ENCODE data around the gene RBBP8. TPM values are rescaled to one million over a fixed set of nuclear protein-coding genes. Genes with fewer than 3 reads are reported as not detected.

The RBBP8 gene
- total RNA-seq, 1 experiment from 2014 or later: 33.3 TPM

DNA sequence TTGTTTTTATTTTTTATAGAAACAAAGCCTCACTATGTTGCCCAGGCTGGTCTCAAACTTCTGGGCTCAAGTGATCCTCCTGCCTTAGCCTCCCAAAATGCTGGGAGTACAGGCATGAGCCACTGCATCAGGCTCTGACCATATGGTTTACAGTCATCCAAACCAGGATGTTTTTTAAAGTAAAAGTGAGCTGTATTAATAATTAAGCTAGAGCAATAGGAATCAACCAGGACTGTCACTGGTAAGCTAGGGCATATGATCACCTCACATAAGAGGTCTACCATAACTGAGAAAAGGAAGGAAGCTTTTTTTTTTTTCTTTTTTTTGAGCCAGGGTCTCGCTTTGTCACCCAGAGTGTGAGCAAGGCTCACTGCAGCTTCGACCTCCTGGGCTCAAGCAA is 8.5 kb upstream of the RBBP8 start:
- H3K27ac Mint-ChIP-seq: no peak overlapping the region
- no peaks in the 10 kb centered on the region for H3K27me3 Mint-ChIP-seq (ENCODE audit: low read depth)
- no peaks in the 10 kb centered on the region for H3K36me3 Mint-ChIP-seq
- ATAC-seq (no peak), DNase-seq (ENCODE audit: low spot score) (no peak)
- no peak for TF ChIP-seq ZNF423 (CRISPR knock-in tag; IDR thresholded peaks at IDR 0.05)
- no peak for TF ChIP-seq GABPB1 (CRISPR knock-in tag; IDR thresholded peaks at IDR 0.05)
- TF ChIP-seq, protein P1, sequence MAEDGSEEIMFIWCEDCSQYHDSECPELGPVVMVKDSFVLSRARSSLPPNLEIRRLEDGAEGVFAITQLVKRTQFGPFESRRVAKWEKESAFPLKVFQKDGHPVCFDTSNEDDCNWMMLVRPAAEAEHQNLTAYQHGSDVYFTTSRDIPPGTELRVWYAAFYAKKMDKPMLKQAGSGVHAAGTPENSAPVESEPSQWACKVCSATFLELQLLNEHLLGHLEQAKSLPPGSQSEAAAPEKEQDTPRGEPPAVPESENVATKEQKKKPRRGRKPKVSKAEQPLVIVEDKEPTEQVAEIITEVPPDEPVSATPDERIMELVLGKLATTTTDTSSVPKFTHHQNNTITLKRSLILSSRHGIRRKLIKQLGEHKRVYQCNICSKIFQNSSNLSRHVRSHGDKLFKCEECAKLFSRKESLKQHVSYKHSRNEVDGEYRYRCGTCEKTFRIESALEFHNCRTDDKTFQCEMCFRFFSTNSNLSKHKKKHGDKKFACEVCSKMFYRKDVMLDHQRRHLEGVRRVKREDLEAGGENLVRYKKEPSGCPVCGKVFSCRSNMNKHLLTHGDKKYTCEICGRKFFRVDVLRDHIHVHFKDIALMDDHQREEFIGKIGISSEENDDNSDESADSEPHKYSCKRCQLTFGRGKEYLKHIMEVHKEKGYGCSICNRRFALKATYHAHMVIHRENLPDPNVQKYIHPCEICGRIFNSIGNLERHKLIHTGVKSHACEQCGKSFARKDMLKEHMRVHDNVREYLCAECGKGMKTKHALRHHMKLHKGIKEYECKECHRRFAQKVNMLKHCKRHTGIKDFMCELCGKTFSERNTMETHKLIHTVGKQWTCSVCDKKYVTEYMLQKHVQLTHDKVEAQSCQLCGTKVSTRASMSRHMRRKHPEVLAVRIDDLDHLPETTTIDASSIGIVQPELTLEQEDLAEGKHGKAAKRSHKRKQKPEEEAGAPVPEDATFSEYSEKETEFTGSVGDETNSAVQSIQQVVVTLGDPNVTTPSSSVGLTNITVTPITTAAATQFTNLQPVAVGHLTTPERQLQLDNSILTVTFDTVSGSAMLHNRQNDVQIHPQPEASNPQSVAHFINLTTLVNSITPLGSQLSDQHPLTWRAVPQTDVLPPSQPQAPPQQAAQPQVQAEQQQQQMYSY (CRISPR knock-in tag; IDR thresholded peaks at IDR 0.05): no peak
- TF ChIP-seq, protein P2, sequence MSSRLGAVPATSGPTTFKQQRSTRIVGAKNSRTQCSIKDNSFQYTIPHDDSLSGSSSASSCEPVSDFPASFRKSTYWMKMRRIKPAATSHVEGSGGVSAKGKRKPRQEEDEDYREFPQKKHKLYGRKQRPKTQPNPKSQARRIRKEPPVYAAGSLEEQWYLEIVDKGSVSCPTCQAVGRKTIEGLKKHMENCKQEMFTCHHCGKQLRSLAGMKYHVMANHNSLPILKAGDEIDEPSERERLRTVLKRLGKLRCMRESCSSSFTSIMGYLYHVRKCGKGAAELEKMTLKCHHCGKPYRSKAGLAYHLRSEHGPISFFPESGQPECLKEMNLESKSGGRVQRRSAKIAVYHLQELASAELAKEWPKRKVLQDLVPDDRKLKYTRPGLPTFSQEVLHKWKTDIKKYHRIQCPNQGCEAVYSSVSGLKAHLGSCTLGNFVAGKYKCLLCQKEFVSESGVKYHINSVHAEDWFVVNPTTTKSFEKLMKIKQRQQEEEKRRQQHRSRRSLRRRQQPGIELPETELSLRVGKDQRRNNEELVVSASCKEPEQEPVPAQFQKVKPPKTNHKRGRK (CRISPR knock-in tag; IDR thresholded peaks at IDR 0.05; ENCODE audit: borderline replicate concordance): no peak
- TF ChIP-seq ZNF263 (CRISPR knock-in tag; IDR thresholded peaks at IDR 0.05; ENCODE audit: low read depth): no peak
- TF ChIP-seq JUN (CRISPR knock-in tag; IDR thresholded peaks at IDR 0.05): no peak
- no peak for TF ChIP-seq SP1 (CRISPR knock-in tag; conservative IDR thresholded peaks at IDR 0.05)
- TF ChIP-seq, protein P3, sequence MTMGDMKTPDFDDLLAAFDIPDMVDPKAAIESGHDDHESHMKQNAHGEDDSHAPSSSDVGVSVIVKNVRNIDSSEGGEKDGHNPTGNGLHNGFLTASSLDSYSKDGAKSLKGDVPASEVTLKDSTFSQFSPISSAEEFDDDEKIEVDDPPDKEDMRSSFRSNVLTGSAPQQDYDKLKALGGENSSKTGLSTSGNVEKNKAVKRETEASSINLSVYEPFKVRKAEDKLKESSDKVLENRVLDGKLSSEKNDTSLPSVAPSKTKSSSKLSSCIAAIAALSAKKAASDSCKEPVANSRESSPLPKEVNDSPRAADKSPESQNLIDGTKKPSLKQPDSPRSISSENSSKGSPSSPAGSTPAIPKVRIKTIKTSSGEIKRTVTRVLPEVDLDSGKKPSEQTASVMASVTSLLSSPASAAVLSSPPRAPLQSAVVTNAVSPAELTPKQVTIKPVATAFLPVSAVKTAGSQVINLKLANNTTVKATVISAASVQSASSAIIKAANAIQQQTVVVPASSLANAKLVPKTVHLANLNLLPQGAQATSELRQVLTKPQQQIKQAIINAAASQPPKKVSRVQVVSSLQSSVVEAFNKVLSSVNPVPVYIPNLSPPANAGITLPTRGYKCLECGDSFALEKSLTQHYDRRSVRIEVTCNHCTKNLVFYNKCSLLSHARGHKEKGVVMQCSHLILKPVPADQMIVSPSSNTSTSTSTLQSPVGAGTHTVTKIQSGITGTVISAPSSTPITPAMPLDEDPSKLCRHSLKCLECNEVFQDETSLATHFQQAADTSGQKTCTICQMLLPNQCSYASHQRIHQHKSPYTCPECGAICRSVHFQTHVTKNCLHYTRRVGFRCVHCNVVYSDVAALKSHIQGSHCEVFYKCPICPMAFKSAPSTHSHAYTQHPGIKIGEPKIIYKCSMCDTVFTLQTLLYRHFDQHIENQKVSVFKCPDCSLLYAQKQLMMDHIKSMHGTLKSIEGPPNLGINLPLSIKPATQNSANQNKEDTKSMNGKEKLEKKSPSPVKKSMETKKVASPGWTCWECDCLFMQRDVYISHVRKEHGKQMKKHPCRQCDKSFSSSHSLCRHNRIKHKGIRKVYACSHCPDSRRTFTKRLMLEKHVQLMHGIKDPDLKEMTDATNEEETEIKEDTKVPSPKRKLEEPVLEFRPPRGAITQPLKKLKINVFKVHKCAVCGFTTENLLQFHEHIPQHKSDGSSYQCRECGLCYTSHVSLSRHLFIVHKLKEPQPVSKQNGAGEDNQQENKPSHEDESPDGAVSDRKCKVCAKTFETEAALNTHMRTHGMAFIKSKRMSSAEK (CRISPR knock-in tag; IDR thresholded peaks at IDR 0.05; ENCODE audit: borderline replicate concordance): no peak
- no peak for TF ChIP-seq ZNF232 (CRISPR knock-in tag; IDR thresholded peaks at IDR 0.05)
- no peak for TF ChIP-seq ZBTB21 (CRISPR knock-in tag; IDR thresholded peaks at IDR 0.05; ENCODE audit: borderline replicate concordance)
- no peak for TF ChIP-seq JAZF1 (CRISPR knock-in tag; IDR thresholded peaks at IDR 0.05)
- TF ChIP-seq, protein P4, sequence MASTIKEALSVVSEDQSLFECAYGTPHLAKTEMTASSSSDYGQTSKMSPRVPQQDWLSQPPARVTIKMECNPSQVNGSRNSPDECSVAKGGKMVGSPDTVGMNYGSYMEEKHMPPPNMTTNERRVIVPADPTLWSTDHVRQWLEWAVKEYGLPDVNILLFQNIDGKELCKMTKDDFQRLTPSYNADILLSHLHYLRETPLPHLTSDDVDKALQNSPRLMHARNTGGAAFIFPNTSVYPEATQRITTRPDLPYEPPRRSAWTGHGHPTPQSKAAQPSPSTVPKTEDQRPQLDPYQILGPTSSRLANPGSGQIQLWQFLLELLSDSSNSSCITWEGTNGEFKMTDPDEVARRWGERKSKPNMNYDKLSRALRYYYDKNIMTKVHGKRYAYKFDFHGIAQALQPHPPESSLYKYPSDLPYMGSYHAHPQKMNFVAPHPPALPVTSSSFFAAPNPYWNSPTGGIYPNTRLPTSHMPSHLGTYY (CRISPR knock-in tag; IDR thresholded peaks at IDR 0.05): no peak
- TF ChIP-seq, protein P5, sequence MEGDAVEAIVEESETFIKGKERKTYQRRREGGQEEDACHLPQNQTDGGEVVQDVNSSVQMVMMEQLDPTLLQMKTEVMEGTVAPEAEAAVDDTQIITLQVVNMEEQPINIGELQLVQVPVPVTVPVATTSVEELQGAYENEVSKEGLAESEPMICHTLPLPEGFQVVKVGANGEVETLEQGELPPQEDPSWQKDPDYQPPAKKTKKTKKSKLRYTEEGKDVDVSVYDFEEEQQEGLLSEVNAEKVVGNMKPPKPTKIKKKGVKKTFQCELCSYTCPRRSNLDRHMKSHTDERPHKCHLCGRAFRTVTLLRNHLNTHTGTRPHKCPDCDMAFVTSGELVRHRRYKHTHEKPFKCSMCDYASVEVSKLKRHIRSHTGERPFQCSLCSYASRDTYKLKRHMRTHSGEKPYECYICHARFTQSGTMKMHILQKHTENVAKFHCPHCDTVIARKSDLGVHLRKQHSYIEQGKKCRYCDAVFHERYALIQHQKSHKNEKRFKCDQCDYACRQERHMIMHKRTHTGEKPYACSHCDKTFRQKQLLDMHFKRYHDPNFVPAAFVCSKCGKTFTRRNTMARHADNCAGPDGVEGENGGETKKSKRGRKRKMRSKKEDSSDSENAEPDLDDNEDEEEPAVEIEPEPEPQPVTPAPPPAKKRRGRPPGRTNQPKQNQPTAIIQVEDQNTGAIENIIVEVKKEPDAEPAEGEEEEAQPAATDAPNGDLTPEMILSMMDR (IDR thresholded peaks at IDR 0.05): no peak
- TF ChIP-seq, protein P6, sequence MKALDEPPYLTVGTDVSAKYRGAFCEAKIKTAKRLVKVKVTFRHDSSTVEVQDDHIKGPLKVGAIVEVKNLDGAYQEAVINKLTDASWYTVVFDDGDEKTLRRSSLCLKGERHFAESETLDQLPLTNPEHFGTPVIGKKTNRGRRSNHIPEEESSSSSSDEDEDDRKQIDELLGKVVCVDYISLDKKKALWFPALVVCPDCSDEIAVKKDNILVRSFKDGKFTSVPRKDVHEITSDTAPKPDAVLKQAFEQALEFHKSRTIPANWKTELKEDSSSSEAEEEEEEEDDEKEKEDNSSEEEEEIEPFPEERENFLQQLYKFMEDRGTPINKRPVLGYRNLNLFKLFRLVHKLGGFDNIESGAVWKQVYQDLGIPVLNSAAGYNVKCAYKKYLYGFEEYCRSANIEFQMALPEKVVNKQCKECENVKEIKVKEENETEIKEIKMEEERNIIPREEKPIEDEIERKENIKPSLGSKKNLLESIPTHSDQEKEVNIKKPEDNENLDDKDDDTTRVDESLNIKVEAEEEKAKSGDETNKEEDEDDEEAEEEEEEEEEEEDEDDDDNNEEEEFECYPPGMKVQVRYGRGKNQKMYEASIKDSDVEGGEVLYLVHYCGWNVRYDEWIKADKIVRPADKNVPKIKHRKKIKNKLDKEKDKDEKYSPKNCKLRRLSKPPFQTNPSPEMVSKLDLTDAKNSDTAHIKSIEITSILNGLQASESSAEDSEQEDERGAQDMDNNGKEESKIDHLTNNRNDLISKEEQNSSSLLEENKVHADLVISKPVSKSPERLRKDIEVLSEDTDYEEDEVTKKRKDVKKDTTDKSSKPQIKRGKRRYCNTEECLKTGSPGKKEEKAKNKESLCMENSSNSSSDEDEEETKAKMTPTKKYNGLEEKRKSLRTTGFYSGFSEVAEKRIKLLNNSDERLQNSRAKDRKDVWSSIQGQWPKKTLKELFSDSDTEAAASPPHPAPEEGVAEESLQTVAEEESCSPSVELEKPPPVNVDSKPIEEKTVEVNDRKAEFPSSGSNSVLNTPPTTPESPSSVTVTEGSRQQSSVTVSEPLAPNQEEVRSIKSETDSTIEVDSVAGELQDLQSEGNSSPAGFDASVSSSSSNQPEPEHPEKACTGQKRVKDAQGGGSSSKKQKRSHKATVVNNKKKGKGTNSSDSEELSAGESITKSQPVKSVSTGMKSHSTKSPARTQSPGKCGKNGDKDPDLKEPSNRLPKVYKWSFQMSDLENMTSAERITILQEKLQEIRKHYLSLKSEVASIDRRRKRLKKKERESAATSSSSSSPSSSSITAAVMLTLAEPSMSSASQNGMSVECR (CRISPR knock-in tag; IDR thresholded peaks at IDR 0.05; ENCODE audit: borderline replicate concordance): no peak
- H3K4me1 Mint-ChIP-seq: peaks cover 10% of the 10 kb centered on the region
- H3K4me3 Mint-ChIP-seq: no peak overlapping the region
- ChIA-PET POLR2A (interaction anchor here (0.9 kb wide), 1 partner anchor 9 kb away, joined by 5 read pairs; the partner anchor contains the start of gene RBBP8), CTCF (interaction anchor here (1.1 to 1.7 kb wide), 3 partner anchors 9 to 126 kb away, joined by 3 to 8 read pairs (median 5); no protein-coding TSS in a partner anchor)
- no peaks in the 10 kb centered on the region for H3K9me3 Mint-ChIP-seq
